Progenitor cell of endocrine pancreas (in vitro differentiated cells): ENCODE data around the gene PCK1. TPM values are rescaled to one million over a fixed set of nuclear protein-coding genes. Genes with fewer than 3 reads are reported as not detected.

Experiments
- DNase-seq: peaks from one replicate; pipeline ENCODE4 v3.0.0; 2021; ENCODE audit warnings: low spot score; ENCODE audit not compliant: unreplicated experiment
- H3K27ac Mint-ChIP-seq: 2 replicates; pipeline ENCODE4 v1.8.0; 2021; ENCODE audit warnings: mild to moderate bottlenecking, moderate library complexity, mixed read lengths
- H3K27me3 Mint-ChIP-seq: 2 replicates; pipeline ENCODE4 v1.8.0; 2021; ENCODE audit warnings: mixed read lengths
- H3K36me3 Mint-ChIP-seq: 2 replicates; pipeline ENCODE4 v1.8.0; 2022; ENCODE audit warnings: mixed read lengths; ENCODE audit not compliant: insufficient read depth
- H3K4me1 Mint-ChIP-seq: 2 replicates; pipeline ENCODE4 v1.8.0; 2021; ENCODE audit warnings: low read depth, mixed read lengths
- H3K4me3 Mint-ChIP-seq: 2 replicates; pipeline ENCODE4 v1.8.0; 2021; ENCODE audit warnings: low read depth, mild to moderate bottlenecking, moderate library complexity, mixed read lengths
- H3K9me3 Mint-ChIP-seq: 2 replicates; pipeline ENCODE4 v1.8.0; 2021; ENCODE audit warnings: low read depth, mixed read lengths
- CTCF ChIP-seq: fragments of 200-600 bp; sonication (generic); IDR thresholded peaks from one replicate; pipeline ENCODE4 v1.5.0; 2021; ENCODE audit warnings: antibody characterized with exemption, mild to moderate bottlenecking; ENCODE audit not compliant: unreplicated experiment
- total RNA-seq: library from RNA; stranded (reverse); gene quantifications from 2 replicates; pipeline ENCODE4 v1.2.1, GENCODE V29; 2021

The PCK1 gene
- total RNA-seq, 1 donor from 2014 or later: not detected

DNA sequence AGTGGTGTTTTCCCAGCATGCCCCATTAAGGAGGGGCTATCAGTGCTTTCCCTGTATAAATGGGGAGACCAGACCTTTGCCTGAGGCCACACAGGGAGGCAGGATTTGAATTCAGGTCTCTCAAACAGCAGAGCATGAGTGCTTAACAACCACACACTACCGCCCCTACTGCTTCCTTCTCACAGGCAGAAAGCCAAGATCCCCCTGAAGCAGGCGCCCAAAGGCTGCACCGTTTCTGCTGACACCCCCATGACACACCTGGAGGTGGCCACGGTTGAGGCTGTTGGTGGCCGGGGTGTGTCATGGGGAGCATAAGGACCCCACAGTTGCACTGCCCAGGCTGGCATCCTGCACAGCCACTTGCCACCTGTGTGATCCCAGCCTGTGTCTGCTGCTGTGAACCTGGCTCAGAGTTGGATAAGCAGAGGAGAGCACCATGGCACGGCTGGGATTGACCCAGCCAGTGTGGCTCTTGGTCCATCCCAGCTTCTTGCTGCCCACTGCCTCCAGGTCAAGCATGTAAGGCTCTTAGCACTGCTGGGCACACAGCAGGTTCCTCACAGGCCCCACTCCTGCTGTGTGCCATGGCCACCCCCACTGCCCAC is 28.3 kb downstream of the PCK1 start:
- Mint-ChIP-seq H3K27ac (no peak overlapping the region), H3K9me3 (no peaks in the 10 kb centered on the region), H3K36me3 (no peaks in the 10 kb centered on the region), H3K4me1 (peaks cover 1% of the 10 kb centered on the region), H3K27me3 (peaks cover 32% of the 10 kb centered on the region), H3K4me3 (no peak overlapping the region)
- DNase-seq: no peak
- no peak for TF ChIP-seq CTCF

GRCh38 chr20:57589728-57590484 is 29.0 kb downstream of the PCK1 start:
- no peak overlapping the region for H3K4me3 Mint-ChIP-seq
- peaks cover 7% of the 10 kb centered on the region for H3K4me1 Mint-ChIP-seq
- TF ChIP-seq CTCF: no peak
- H3K27ac Mint-ChIP-seq: no peak overlapping the region
- peaks cover 32% of the 10 kb centered on the region for H3K27me3 Mint-ChIP-seq
- no peak for DNase-seq
- H3K36me3 Mint-ChIP-seq: no peaks in the 10 kb centered on the region
- H3K9me3 Mint-ChIP-seq: no peaks in the 10 kb centered on the region

GRCh38 chr20:57590485-57591288 is 29.8 kb downstream of the PCK1 start:
- Mint-ChIP-seq H3K4me1 (peaks cover 8% of the 10 kb centered on the region), H3K27me3 (peaks cover 27% of the 10 kb centered on the region), H3K9me3 (no peaks in the 10 kb centered on the region)

GRCh38 chr20:57591289-57592229 is 30.6 kb downstream of the PCK1 start:
- Mint-ChIP-seq H3K4me3 (no peak overlapping the region), H3K4me1 (peaks cover 6% of the 10 kb centered on the region)

More at GRCh38 chr20:57590485-57591288, 29.8 kb downstream of the PCK1 start:
- TF ChIP-seq CTCF: no peak
- Mint-ChIP-seq H3K36me3 (no peaks in the 10 kb centered on the region), H3K27ac (no peak overlapping the region), H3K4me3 (no peak overlapping the region)
- no peak for DNase-seq

More at GRCh38 chr20:57591289-57592229, 30.6 kb downstream of the PCK1 start:
- Mint-ChIP-seq H3K36me3 (no peaks in the 10 kb centered on the region), H3K27me3 (peaks cover 27% of the 10 kb centered on the region), H3K9me3 (no peaks in the 10 kb centered on the region), H3K27ac (no peak overlapping the region)
- no peak for DNase-seq
- no peak for TF ChIP-seq CTCF
